HG02678 (cell line): ENCODE measurements around the gene PNMA6F.

ENCODE experiments used
- ATAC-seq: cut with Tn5 transposase; IDR thresholded peaks from one replicate; pipeline ENCODE4 v1.9.1; 2021; ENCODE audit warnings: mild to moderate bottlenecking, moderate library complexity; ENCODE audit not compliant: unreplicated experiment

The PNMA6F gene

DNA sequence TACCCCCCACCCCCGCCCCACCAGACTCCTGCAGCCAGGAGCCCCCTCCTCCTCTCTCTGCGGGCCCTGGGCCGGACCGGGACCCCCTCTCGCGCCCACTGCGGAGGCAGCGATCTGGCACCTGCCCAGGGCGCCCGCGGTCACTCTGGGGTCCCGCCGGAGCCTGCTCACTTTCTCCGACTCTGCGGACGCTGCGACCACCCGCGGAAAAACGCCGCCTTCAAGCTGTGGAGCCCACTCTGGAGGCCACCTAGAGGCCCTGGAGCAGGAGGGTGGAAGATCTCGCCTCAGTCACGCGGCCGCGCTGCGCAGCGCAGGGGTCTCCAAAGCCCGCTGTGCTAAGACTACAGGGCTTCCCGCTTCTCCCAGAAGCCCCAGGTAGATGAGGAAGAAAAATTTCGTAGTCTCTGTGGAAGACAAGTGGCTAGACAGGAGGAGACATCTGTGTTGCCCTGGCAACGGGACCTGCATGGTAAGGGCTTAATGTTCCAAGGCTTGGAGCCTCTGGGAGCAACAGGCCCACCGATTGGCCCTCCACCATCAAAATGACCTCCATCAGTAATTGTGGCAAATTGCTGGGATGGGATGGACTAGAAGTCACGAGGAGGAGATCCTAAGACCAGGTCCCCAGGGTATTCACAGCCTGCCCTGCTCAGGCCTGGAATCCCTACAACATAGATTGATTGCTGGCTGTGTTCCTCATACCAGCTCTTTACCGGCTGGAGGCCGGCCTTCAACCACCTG is at the start of gene PNMA6F:
TSS of gene PNMA6F (minus strand) at position 387 of the 744 bp plus-strand sequence. CDS start 1,093 bp downstream, outside the sequence.
- no peak for ATAC-seq

DNA sequence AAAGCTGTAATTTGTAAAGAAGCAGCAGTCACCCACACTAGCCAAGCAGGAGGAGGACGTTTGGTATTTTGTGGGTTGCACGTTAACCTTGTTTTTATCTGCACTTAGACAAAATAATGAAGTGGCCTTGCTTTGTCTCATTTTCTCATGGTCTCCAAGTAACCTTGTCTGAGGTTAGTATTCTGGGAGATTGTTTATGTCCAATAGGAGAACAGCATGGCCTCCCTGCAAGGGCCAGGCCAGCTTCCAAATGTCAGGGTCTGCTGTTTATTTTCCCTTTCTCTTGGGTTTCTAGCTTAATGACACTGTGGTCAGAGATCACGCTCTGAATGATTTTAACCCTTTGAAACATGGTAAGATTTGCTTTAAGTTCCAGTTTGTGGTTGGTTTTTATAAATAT is 49.7 kb upstream of the PNMA6F start:
- no peak for ATAC-seq

DNA sequence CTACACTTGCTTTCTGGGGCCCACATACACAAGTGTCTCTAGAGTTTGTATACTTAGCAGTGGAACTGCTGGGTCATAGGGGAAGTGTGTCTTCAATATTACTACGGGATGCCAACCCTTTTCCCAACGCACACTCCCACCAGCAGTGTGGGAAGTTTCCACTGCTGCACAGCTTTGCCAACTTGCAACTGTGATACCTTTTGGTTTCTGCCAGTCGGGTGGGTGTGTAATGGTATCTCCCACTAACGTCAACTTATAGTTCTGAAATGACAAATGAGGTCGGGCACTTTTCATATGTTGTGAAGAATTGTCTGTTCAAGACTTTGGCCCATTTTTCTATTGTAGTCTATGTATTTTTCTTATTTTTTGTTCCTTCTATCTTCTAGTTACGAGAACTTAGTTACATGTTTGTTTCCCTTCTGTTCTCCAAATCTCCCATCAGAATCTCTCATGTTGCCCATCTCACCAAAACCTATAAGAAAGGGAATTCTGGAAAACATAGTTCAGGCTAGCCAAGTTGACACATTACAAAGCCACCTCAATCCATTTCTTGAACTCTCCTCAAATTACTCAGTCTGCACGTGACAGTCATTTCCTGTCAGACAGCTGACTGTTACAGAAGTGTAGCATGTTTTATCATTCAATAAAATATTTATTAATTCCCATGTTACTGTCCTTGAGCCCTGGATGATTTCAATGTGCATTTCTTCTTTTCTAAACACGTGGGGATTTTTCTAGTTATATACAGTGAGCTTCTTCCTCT is 48.9 kb upstream of the PNMA6F start:
- no peak for ATAC-seq

DNA sequence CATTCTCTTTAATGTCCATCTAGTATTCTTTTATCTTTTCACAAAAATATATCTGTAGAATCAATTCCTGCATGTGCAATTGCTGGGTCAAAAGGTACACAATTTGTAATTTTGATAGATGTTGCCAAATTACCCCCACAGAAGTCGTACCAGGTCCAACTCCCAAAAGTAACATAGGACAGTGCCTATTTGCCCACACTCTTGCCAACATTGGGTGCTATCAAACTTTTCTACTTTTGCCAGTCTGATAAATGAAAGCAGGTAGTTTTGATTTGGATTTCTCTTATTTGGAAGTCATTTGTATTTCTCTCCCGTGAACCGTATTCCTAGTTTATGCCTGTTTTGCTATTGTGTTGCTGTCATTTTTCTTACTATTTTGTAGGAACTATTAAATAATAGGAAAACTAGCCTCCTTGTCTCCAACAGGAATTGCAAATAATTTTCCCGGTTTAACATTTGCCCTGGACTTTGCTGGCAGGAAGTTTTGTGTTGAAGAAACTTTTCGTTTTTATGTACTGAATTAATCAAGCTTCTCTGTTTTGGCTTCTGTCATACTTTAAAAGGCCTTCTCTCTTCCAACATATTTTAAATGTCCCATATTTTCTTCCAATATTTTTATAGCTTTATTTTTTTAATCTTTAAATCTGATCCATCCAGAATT is 45.4 kb upstream of the PNMA6F start:
- no peak for ATAC-seq

DNA sequence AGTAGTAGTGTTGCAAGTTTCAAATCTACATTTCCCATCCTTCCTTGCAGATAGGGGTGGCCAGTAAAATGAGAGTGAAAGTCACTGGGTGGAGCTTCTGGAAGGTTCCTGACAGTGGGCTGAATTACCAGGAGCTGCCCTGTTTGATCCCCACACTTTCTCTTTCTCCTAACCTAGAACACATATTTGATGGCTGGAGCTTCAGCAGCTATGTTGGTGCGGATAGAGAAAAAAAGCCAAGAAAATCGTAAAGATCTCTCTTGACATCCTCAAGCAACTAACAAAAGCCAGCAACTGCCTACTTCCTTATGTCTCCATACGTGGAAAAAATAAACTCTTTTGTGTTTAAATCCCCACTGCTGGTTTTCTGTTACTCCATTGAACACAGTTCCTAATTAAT is 44.6 kb upstream of the PNMA6F start:
- no peak for ATAC-seq

DNA sequence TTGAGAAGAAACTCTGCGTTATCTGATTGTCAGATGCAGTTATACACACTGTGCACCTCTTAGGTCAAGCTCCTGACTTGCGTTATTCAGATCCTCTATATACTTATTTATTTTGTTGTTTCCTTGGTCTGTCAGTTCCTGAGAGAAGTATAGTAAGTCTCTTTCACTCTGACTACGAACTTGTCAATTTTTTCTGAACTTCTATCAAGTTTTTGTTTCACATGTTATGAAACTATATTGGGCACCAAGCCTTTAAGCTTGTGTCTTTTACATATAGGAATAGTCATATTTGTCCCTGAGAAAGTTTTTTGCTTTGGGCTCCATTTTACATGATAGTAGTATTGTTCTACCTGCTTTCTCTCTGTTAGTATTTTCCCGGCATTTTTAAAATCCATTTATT is 44.1 kb upstream of the PNMA6F start:
- ATAC-seq = no peak

DNA sequence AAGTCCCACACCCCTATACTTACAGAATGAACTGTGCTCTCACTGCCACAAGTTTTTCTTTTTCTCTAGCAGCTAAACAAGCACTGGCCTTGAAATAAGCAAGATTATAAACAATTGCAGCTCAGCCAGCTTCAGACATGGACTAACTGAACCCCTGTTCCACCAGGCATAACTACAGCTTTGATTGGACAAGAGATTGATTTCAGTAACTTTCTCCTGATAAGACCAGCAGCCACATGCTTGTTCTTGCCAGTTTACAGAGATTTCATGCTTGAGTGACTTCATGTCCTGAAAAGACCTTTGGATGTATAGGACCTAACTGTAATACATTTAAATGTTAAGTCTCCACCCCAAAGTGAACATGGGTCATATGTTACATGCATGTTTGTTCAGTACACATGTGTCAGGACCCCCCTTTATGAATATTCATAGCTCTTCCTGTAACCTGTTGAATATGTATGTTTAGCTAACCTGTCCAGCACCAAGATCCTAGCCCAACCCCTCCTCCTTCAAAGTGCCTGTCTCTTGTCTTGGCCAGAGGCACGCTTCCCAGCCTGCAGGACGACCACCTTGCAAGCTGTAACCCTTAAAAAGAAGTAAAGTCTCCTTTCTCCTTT is 40.3 kb upstream of the PNMA6F start:
- no peak for ATAC-seq

DNA sequence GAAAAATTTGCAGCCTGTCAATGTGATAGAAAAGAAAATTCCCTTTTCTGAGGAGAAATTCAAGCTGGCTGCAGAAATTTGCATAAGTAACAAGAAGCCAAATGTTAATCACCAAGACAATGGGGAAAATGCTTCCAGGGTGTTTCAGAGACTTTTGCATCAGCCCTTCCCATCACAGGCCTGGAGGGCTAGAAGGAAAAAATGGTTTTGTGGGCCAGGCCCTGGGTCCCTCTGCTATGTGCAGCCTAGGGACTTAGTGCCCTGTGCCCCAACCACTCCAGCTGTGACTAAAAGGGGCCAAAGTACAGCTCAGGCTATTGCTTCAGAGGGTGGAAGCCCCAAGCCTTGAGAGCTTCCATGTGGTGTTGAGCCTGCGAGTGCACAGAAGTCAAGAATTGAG is 36.3 kb upstream of the PNMA6F start:
- no peak for ATAC-seq

DNA sequence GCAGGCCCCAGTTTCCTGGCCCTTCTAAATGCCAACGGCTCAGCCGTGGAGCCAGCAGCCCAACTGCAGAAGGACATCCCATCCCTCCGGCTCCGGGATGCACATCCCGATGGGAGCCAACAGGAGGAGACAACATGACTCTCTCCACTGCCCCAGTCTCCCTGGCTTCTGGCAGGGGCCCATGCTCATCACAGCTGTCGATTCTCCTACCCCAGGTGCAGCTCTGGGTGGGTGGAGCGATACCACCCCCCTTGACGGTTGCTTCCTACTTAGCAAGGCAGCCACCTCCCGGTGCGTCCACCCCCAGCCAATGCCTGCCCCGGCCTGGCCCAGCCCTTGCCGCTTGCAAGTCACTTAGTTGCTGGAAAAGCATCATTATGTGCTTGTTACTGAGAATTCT is 31.8 kb upstream of the PNMA6F start:
- no peak for ATAC-seq

DNA sequence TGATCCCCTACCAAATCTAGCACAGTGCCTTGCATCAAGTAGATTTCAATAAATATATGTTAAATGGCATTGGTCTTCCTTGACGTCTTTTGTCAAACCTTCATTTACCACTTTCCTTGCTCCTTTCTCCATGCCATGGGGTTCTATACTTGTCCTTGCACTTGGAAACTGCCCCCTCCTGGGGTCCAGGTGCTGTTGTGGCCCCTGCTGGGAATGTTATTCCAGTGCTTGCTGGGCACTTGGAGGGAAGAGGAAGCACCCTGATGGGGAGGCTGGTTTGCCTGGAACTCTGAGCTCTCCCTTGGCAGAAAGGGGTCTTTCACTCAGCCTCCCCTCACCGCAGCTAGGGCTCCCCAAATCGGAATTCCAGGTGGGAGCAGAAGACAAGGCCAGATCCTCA is 31.3 kb upstream of the PNMA6F start:
- ATAC-seq = no peak

DNA sequence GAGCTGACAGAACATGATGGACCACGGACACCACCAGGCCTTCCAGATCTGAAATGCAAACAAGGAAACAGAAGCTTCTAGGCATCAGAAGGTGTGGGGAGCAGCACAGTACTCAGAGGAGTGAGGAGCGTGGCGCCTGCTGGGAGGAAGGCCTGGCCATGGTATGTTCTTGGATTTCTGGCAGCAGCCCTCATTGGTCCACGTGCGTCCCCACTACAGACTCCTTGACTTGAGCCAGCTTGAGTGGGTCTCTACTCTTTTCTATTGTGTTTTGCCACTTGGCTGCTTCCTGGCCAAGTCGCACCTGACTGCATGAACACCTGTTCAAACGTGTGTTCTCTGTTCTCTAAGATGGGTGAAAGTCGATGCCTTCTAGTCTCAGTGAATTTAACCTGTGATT is 30.4 kb upstream of the PNMA6F start:
- no peak for ATAC-seq

DNA sequence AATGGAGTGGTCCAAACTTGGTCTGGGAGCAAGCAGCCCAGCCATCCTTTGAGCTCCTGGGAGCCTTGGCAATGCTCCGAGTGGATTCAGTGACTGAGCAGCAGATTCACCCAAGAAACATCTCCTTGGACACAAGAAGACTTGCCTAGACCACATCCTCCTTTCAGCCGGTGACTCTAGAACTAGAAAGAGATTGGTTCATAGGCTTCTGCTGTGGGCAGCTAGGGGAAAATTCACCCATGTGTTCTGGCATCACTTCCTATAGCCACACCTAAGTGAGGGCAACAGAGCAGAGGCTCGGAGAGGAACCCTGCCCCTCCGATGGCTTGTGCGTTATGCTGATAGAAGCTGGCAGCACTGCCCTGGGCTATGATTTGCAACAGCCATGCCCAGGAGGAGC is 28.4 kb upstream of the PNMA6F start:
- ATAC-seq = no peak

DNA sequence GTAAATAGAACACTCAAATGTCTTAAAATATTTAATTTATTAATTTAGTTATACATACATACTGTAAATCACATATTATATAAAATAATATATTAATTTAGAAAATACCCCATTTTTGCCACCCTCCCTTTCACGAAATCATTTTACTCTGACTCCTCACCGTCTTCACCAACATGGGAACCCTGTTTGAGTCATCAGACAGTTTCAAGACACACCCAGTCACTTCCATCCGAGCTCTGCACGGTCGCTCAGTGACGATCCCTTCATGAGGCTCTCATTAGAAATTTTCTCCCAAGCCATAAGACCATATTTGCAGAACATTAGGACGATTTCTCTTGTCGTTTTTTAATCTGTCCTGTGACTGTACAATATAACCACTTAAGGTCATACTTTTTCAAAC is 26.9 kb upstream of the PNMA6F start:
- ATAC-seq = no peak

DNA sequence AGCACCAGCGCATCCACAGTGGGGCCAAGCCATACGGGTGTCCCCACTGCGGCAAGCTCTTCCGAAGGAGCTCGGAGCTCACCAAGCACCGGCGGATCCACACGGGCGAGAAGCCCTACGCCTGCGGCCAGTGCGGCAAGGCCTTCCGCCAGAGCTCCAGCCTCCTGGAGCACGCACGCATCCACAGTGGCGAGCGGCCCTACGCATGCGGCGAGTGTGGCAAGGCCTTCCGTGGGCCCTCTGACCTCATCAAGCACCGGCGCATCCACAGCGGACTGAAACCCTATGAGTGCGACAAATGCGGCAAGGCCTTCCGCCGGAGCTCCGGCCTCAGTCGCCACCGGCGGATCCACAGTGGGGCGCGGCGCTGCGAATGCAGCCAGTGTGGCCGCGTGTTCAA is 26.0 kb upstream of the PNMA6F start:
- no peak for ATAC-seq

DNA sequence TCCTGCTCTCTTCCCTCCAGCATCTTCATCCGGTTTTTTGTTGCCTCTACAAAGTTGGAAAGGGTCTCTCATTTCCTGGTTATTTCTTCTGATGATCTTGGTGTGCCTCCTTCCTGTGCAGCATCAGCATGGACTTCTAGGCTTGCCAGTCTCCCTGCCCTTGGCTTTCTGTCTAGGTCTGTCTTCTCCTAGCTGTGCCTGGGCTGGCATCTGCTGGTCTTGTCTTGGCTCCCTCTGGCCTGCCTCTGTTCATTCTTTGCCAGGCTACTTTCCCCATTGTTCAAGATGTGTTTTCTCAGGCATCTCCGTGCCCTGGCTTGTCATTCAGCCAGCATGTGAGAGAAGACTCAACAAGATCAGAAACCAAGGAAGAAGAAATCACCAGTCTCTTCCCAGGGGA is 22.1 kb upstream of the PNMA6F start:
- no peak for ATAC-seq

DNA sequence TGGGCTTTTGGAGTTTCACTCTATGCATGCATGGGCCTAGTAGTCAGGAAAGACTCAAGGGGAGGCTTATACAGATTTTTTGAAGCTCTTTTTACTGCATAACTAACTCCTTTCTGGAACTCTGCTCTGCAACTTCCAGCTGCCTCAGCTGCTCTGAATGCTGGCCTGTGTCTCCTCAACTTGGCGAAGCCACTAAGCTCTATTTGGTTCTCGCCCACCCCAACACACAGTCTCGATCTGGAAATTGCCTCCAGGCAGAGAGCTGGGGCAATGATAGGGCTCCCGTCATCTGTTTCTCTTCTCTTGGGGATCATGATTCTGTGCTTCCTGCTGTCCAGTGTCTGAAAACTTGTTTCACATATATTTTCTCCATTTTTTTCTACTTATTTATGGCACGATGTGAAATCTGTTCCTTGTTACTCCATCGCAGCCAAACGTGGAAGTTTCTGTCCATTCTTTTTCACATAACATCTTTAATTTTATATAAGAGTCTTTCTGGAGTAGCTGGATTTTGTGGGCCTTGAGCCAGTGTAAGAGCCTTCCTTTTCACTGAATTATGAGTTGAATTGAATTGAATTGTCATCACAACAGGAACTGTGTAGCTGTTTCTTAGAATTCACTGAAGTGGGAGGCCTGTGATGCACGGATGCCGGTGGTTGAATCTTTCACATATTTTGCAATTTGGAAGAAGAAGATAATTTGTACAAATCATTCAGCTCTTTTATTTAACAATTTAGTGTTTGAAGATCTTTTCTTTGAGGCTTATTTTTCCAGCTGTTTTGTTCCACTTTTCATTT is 21.4 kb upstream of the PNMA6F start:
- ATAC-seq = no peak

DNA sequence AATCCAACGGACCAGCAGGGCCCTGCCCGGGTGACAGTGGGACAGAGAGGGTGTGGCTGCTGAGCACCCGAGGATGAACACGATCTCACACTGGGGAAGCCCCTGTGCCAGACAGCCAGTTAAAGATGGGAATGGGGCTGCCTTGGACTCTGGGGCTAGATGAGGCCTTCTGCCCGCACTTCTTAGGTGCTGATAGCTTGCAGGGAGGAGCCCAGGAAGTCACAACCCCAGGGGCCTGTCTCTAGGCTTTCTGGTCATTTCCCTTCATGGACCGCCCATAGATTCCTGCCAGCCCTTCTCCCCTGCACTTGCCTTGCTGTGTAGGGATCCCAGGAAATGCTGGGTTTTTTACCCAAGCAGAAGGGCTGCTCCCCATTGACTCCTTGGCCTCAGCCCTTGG is 18.5 kb upstream of the PNMA6F start:
- ATAC-seq = no peak

DNA sequence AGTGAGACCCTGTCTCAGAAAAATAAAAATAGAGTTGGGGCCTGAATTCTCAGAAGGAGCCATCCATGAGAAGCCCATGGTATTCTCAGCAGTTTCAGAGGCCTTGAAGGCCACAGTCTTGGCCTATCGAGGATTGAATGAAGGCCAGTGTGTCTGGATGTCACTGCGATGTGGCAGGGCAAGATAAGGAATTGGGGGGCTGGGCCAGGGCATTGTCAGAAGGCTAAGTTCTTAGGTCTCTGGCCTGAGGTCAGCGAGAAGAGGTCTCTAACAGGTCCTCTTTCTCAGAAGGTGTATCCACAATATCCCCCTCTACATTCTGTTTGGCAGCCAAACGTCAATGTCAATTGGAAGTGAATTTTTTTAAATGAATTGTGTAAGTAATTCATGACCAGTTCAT is 18.1 kb upstream of the PNMA6F start:
- ATAC-seq = no peak

DNA sequence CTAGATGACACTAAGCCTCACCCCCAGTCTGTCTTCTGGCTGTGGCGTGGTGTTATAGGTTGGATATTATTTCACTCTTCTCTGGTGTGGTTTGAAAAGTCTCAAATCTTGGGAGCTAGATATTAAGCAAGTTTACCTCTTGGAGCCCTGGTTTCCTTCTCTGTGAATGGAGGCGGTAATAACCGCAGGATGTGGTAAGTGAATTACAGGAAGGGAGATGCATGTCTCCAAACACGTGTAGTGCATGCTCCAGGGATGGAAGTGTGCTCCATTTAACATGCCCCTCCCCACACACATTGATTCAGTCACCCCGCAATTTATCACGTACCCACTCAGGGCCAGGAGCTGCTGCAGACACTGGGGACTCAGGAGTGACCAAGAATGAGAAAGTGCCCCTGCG is 17.3 kb upstream of the PNMA6F start:
- no peak for ATAC-seq

DNA sequence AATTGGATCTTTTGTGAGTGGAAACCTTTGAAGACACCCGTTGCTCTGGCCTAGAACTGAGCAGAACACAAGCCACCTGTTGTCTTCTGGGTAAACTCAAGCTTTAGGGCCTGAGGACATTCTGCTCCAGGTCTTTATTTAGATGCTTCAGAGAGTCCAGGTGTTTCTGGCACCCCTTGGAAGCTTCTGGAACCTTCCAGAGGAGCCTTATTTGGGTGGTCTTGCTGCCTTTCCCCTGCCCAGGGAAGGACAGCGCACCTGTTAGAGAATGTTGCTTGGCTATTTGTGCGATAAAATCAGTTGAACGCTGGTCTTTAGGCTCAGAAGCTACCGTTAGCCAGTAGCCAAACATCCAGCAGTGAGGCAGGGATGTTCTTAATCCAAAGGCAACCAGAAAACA is 15.4 kb upstream of the PNMA6F start:
- ATAC-seq = no peak
